HCT116 (cell line): ENCODE results near the gene UBE2D4. TPM values are rescaled to one million over a fixed set of nuclear protein-coding genes. Genes with fewer than 3 reads are reported as not detected.

Source experiments
- ATAC-seq: fragments of 200-7000 bp; cut with Tn5 transposase; 2 replicates; pipeline ENCODE4 v1.9.1; 2020; ENCODE audit warnings: mild to moderate bottlenecking, moderate library complexity
- BruUV-seq: library from RNA; stranded (reverse); fragments of 400-500 nt; replicated peaks from 2 replicates; lab custom pipeline; 2021; lab: Mats Ljungman, UMichigan
- CTCF ChIA-PET: fragments of 300-600 bp; sonication (Branson Sonifier 250); formaldehyde crosslinking; loops from one replicate; lab custom pipeline; 2021; ENCODE audit warnings: antibody characterized with exemption; lab: Charles Lee
- POLR2A ChIA-PET: fragments of 300-600, 350-600 bp; sonication (Branson Sonifier 250); formaldehyde crosslinking; loops from one replicate; lab custom pipeline; 2021; ENCODE audit warnings: antibody characterized with exemption; lab: Charles Lee
- RAD21 ChIA-PET, 2 experiments: fragments of 300-600 bp; sonication (Branson Sonifier 250); formaldehyde crosslinking; loops; one replicate each; lab custom pipeline; 2023; ENCODE audit warnings: low total read pairs in 2 of 2; ENCODE audit not compliant: uncharacterized antibody in 2 of 2, unreplicated experiment in 2 of 2, low non-redundant PET in 1 of 2; lab: Charles Lee
- DNase-seq: peaks from one replicate; pipeline ENCODE4 v3.0.0-alpha.2; 2010; ENCODE audit warnings: low read depth, low spot score
- H2AFZ ChIP-seq: fragments of 200-600 bp; shearing (Covaris generic), sonication (generic); 2 replicates; pipeline ENCODE4 v1.6.1; 2017; ENCODE audit warnings: low read depth, mixed run types, mixed read lengths, antibody characterized with exemption, low read length; ENCODE audit not compliant: poor library complexity, severe bottlenecking
- H3K27ac ChIP-seq: 2 replicates; pipeline ENCODE4 v1.5.1; 2012; ENCODE audit warnings: low read depth, low read length
- H3K27me3 ChIP-seq: fragments of 200-600 bp; sonication (generic); 2 replicates; pipeline ENCODE4 v1.6.1; 2016; ENCODE audit warnings: mixed run types, low read length, mixed read lengths; ENCODE audit not compliant: insufficient read depth
- H3K36me3 ChIP-seq, 2 experiments: fragments of 200-500 bp in 1 of 2; fragments of 200-600 bp in 1 of 2; sonication (Bioruptor generic) in 1 of 2; sonication (generic) in 1 of 2; 2 replicates each; pipeline versions ENCODE4 v1.5.1 to v1.6.1; 2014 to 2016; ENCODE audit warnings: low read length in 2 of 2, inconsistent platforms in 1 of 2, mixed read lengths in 1 of 2, mixed run types in 1 of 2; ENCODE audit not compliant: insufficient read depth in 2 of 2, control insufficient read depth in 1 of 2
- H3K4me1 ChIP-seq, 2 experiments: fragments of 200-600 bp in 1 of 2; sonication (generic) in 1 of 2; 2 replicates each; pipeline versions ENCODE4 v1.5.1 to v1.6.1; 2012 to 2017; ENCODE audit warnings: low read length in 2 of 2, inconsistent platforms in 1 of 2, mild to moderate bottlenecking in 1 of 2, mixed read lengths in 1 of 2, mixed run types in 1 of 2, moderate library complexity in 1 of 2; ENCODE audit not compliant: insufficient read depth in 2 of 2, control insufficient read depth in 1 of 2
- H3K4me2 ChIP-seq: fragments of 200-600 bp; sonication (generic); 2 replicates; pipeline ENCODE4 v1.6.1; 2017; ENCODE audit warnings: mixed run types, low read length, mixed read lengths
- H3K4me3 ChIP-seq, 2 experiments: fragments of 200-600 bp in 1 of 2; sonication (generic) in 1 of 2; replicated peaks in 1 of 2; 2 replicates each; pipeline ENCODE4 v1.5.1; 2011 to 2016; ENCODE audit warnings: low read length in 2 of 2, control low read depth in 1 of 2, low read depth in 1 of 2, mild to moderate bottlenecking in 1 of 2, mixed read lengths in 1 of 2, mixed run types in 1 of 2
- H3K79me2 ChIP-seq: fragments of 200-600 bp; sonication (generic); 2 replicates; pipeline ENCODE4 v1.6.1; 2017; ENCODE audit warnings: mild to moderate bottlenecking, mixed run types, low read length, moderate library complexity, mixed read lengths; ENCODE audit not compliant: insufficient read depth
- H3K9ac ChIP-seq: fragments of 200-600 bp; sonication (generic); 2 replicates; pipeline ENCODE4 v1.6.1; 2016; ENCODE audit warnings: low read length, mixed read lengths
- H3K9me2 ChIP-seq: fragments of 200-600 bp; sonication (generic), shearing (Covaris generic); 2 replicates; pipeline ENCODE4 v1.6.1; 2017; ENCODE audit warnings: mixed run types, mild to moderate bottlenecking, moderate library complexity; ENCODE audit not compliant: insufficient read depth
- H3K9me3 ChIP-seq, 2 experiments: fragments of 200-500 bp in 1 of 2; fragments of 200-600 bp in 1 of 2; sonication (Bioruptor generic) in 1 of 2; sonication (generic) in 1 of 2; 2 replicates each; pipeline ENCODE4 v1.6.1; 2014 to 2017; ENCODE audit warnings: low read length in 2 of 2, mixed read lengths in 2 of 2, inconsistent platforms in 1 of 2, low read depth in 1 of 2, mild to moderate bottlenecking in 1 of 2, mixed run types in 1 of 2, moderate library complexity in 1 of 2; ENCODE audit not compliant: control insufficient read depth in 1 of 2, insufficient read depth in 1 of 2
- H4K20me1 ChIP-seq: fragments of 200-600 bp; sonication (generic), shearing (Covaris generic); 2 replicates; pipeline ENCODE4 v1.6.1; 2017; ENCODE audit warnings: mixed run types, mild to moderate bottlenecking, moderate library complexity; ENCODE audit not compliant: insufficient read depth
- CBX3 ChIP-seq: IDR thresholded peaks from 2 replicates; pipeline ENCODE4 v1.6.1; 2012; ENCODE audit warnings: low read depth
- EZH2phosphoT487 ChIP-seq: fragments of 200-600 bp; IDR thresholded peaks from 2 replicates; pipeline ENCODE4 v1.6.1; 2018; ENCODE audit warnings: antibody characterized with exemption, borderline replicate concordance
- SP1 ChIP-seq: IDR thresholded peaks from 2 replicates; pipeline ENCODE4 v1.6.1; 2012; ENCODE audit warnings: low read depth
- ZBTB33 ChIP-seq: IDR thresholded peaks from 2 replicates; pipeline ENCODE4 v1.6.1; 2011; ENCODE audit warnings: mild to moderate bottlenecking, low read length, moderate library complexity; ENCODE audit not compliant: insufficient replicate concordance; ENCODE audit errors: extremely low read depth
- intact Hi-C: fragments of 100-400 bp; cut with micrococcal nuclease; formaldehyde crosslinking; loops from 2 replicates; pipeline ENCODE4 v1.10.0; 2022
- total RNA-seq: library from RNA; stranded (reverse); gene quantifications from one replicate; pipeline ENCODE4 v1.2.1, GENCODE V29; 2021; ENCODE audit not compliant: unreplicated experiment
- TF ChIP-seq, protein P1 (sequence below): IDR thresholded peaks from 2 replicates; pipeline ENCODE4 v1.6.1; 2012
- TF ChIP-seq, protein P2 (sequence below): IDR thresholded peaks from 2 replicates; pipeline ENCODE4 v1.6.1; 2012; ENCODE audit warnings: low read depth

Gene UBE2D4
- total RNA-seq, 1 experiment from 2014 or later, result 12.9 TPM

DNA sequence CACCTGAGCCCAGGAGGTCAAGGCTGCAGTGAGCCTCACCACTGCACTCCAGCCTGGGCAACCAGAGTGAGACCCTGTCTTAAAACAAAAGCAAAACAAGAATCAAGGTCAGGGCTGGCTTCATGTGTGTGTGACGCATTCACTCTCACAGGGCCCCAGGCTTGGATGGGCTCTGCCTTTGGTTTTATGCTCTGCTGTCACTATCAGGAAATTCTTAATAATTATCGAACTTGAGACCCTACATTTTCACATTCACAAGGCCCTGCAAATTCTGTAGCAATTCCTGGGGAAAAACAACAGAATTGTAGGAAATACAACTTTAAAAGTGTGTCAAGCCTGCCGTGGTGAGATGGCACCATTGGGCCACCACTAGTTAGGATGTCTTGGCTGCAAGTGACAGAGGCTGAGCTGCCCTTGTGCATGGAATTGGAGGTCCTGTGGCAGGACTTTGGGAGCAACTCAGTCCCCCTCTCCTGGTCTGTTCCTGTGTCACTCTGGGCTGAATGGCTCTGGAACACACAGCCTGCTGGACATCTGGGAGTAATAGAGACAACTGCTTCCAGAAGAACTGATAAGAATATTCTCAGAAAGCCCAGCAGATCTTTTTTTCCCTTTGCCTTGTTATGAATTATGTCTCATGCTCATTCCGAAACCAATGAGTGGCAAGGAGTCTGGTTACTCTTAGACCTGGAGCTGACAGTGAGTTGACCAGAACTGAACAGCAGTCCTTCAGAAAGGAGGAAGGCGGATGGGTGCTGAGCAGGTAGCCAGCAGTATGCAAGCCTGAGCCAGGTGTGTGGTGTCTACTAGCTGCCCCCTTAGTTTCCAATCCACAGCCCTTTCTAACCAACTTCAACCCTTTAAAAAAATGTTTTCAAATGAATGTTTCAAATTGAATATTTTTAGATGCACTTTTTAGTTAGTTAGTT, 3.6 kb downstream of the UBE2D4 start:
- intact Hi-C loops, result no loop called here
- ATAC-seq, result no peak
- Histone ChIP-seq H3K27me3 (no peaks in the 10 kb centered on the region), H3K36me3 (no peaks in the 10 kb centered on the region), H3K4me1 (peaks cover 5 to 20% of the 10 kb centered on the region in 2 experiments; a peak in 3 of 4 replicates), H2AFZ (no peak overlapping the region), H3K79me2 (no peaks in the 10 kb centered on the region), H3K9me2 (no peaks in the 10 kb centered on the region), H3K9ac (no peak overlapping the region), H3K4me3 (no peak overlapping the region), H3K4me2 (no peak overlapping the region), H3K9me3 (peaks cover 0 to 4% of the 10 kb centered on the region in 2 experiments; a peak in 1 of 4 replicates), H4K20me1 (no peaks in the 10 kb centered on the region), H3K27ac (no peak overlapping the region)
- no TSS peak for BruUV-seq
- DNase-seq, result no peak
- ChIA-PET RAD21 (no interaction called here), CTCF (no interaction called here), POLR2A (interaction anchor here (0.6 kb wide), 1 partner anchor 132 kb away, joined by 3 read pairs; no protein-coding TSS in a partner anchor)
- no peak for TF ChIP-seq EZH2phosphoT487
- TF ChIP-seq SP1, result no peak
- no peak for TF ChIP-seq CBX3
- TF ChIP-seq, protein P1, sequence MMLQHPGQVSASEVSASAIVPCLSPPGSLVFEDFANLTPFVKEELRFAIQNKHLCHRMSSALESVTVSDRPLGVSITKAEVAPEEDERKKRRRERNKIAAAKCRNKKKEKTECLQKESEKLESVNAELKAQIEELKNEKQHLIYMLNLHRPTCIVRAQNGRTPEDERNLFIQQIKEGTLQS, result no peak

DNA sequence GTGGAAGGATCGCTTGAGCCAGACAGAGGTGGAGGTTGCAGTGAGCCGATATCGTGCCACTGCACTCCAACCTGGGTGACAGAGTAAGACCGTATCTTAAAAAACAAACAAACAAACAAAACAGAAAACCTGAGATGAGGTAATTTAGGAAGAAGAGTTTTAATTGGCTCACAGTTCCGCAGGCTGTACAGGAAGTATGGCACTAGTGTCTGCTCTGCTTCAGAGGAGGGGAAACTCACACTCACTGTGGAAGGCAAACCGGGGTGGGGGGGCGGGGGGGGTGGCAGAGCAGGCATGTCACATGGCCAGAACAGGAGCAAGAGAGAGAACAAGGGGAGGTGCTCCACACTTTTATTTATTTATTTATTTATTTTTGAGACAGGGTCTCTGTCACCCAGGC, 5.1 kb downstream of the UBE2D4 start:
- no peak for ATAC-seq
- Histone ChIP-seq H4K20me1 (no peaks in the 10 kb centered on the region), H3K79me2 (no peaks in the 10 kb centered on the region), H3K9me2 (no peaks in the 10 kb centered on the region), H3K9me3 (peaks cover 0 to 4% of the 10 kb centered on the region in 2 experiments; a peak in 1 of 4 replicates), H3K4me3 (no peak overlapping the region), H3K9ac (no peak overlapping the region), H3K36me3 (no peaks in the 10 kb centered on the region), H3K27me3 (no peaks in the 10 kb centered on the region), H3K4me1 (peaks cover 0 to 8% of the 10 kb centered on the region in 2 experiments; a peak in 1 of 4 replicates), H3K4me2 (no peak overlapping the region), H2AFZ (no peak overlapping the region), H3K27ac (no peak overlapping the region)
- ChIA-PET POLR2A (no interaction called here), RAD21 (no interaction called here), CTCF (no interaction called here)
- DNase-seq, result no peak
- BruUV-seq, result no TSS peak
- TF ChIP-seq SP1, result no peak
- TF ChIP-seq, protein P2, sequence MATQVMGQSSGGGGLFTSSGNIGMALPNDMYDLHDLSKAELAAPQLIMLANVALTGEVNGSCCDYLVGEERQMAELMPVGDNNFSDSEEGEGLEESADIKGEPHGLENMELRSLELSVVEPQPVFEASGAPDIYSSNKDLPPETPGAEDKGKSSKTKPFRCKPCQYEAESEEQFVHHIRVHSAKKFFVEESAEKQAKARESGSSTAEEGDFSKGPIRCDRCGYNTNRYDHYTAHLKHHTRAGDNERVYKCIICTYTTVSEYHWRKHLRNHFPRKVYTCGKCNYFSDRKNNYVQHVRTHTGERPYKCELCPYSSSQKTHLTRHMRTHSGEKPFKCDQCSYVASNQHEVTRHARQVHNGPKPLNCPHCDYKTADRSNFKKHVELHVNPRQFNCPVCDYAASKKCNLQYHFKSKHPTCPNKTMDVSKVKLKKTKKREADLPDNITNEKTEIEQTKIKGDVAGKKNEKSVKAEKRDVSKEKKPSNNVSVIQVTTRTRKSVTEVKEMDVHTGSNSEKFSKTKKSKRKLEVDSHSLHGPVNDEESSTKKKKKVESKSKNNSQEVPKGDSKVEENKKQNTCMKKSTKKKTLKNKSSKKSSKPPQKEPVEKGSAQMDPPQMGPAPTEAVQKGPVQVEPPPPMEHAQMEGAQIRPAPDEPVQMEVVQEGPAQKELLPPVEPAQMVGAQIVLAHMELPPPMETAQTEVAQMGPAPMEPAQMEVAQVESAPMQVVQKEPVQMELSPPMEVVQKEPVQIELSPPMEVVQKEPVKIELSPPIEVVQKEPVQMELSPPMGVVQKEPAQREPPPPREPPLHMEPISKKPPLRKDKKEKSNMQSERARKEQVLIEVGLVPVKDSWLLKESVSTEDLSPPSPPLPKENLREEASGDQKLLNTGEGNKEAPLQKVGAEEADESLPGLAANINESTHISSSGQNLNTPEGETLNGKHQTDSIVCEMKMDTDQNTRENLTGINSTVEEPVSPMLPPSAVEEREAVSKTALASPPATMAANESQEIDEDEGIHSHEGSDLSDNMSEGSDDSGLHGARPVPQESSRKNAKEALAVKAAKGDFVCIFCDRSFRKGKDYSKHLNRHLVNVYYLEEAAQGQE, result no peak
- no peak for TF ChIP-seq CBX3
- TF ChIP-seq ZBTB33, result no peak
- intact Hi-C loops, result no loop called here
